HEK293 (cell line): Measurements from ENCODE around the gene TMEM141.
"Not testable (repeated sequence)": the region's sequence is repeated elsewhere in the genome, so short reads cannot be mapped to it uniquely, and the experiment has no call there.

Experiments used
- CTCF ChIA-PET: fragments of 350-600 bp; formaldehyde crosslinking; extraction: SDS; loops from one replicate; lab custom pipeline; 2021; ENCODE audit warnings: antibody characterized with exemption; lab: Yijun Ruan, JAX
- POLR2A ChIA-PET: fragments of 300-600 bp; formaldehyde crosslinking; extraction: SDS; loops from one replicate; lab custom pipeline; 2020; ENCODE audit warnings: antibody characterized with exemption, inconsistent platforms; lab: Yijun Ruan, JAX
- H3K27ac ChIP-seq: fragments of 200-500 bp; sonication (Bioruptor generic); 2 replicates; pipeline ENCODE4 v1.5.1; 2014; ENCODE audit warnings: low read depth, low read length, control low read depth, inconsistent platforms; ENCODE audit errors: extremely low read depth
- H3K36me3 ChIP-seq, 2 experiments: fragments of 200-500 bp in 1 of 2; sonication (Bioruptor generic) in 1 of 2; 1 replicate in 1 of 2; 2 replicates in 1 of 2; pipeline ENCODE4 v1.5.1; 2014 to 2017; ENCODE audit warnings: inconsistent platforms in 2 of 2, low read length in 2 of 2; ENCODE audit not compliant: control insufficient read depth in 2 of 2, insufficient read depth in 1 of 2
- H3K4me1 ChIP-seq: fragments of 200-500 bp; sonication (Bioruptor generic); 2 replicates; pipeline ENCODE4 v1.5.1; 2014; ENCODE audit warnings: mild to moderate bottlenecking, low read length, inconsistent platforms; ENCODE audit not compliant: control insufficient read depth, insufficient read depth
- H3K4me3 ChIP-seq: 2 replicates; pipeline ENCODE4 v1.5.1; 2011; ENCODE audit warnings: low read depth, mild to moderate bottlenecking, control low read depth, low read length, moderate library complexity
- H3K9me3 ChIP-seq: fragments of 200-500 bp; sonication (Bioruptor generic); 2 replicates; pipeline ENCODE4 v1.5.1; 2014; ENCODE audit warnings: low read depth, low read length, inconsistent platforms; ENCODE audit not compliant: control insufficient read depth, insufficient read depth
- EGR2 ChIP-seq: fragments of 450-650 bp; formaldehyde crosslinking; IDR thresholded peaks from 2 replicates; pipeline ENCODE4 v1.5.1; 2016; ENCODE audit warnings: low read depth, missing biosample characterization, missing genetic modification characterization
- KLF1 ChIP-seq: fragments of 450-650 bp; formaldehyde crosslinking; IDR thresholded peaks from 2 replicates; pipeline ENCODE4 v1.5.1; 2016; ENCODE audit warnings: missing biosample characterization, missing genetic modification characterization
- KLF9 ChIP-seq: fragments of 450-650 bp; formaldehyde crosslinking; IDR thresholded peaks from 2 replicates; pipeline ENCODE4 v1.5.1; 2016; ENCODE audit warnings: missing biosample characterization, missing genetic modification characterization, low read depth
- MZF1 ChIP-seq: fragments of 450-650 bp; formaldehyde crosslinking; IDR thresholded peaks from 2 replicates; pipeline ENCODE4 v1.5.1; 2017; ENCODE audit warnings: missing biosample characterization, missing genetic modification characterization, borderline replicate concordance
- PRDM10 ChIP-seq: fragments of 450-650 bp; formaldehyde crosslinking; IDR thresholded peaks from 2 replicates; pipeline ENCODE4 v1.5.1; 2016; ENCODE audit warnings: missing biosample characterization, missing genetic modification characterization
- PRDM2 ChIP-seq: fragments of 450-650 bp; formaldehyde crosslinking; IDR thresholded peaks from 2 replicates; pipeline ENCODE4 v1.5.1; 2016; ENCODE audit warnings: missing biosample characterization, missing genetic modification characterization, borderline replicate concordance
- SP3 ChIP-seq: fragments of 450-650 bp; formaldehyde crosslinking; IDR thresholded peaks from 2 replicates; pipeline ENCODE4 v1.5.1; 2016; ENCODE audit warnings: missing biosample characterization, missing genetic modification characterization
- SP7 ChIP-seq: fragments of 450-650 bp; formaldehyde crosslinking; IDR thresholded peaks from 2 replicates; pipeline ENCODE4 v1.5.1; 2016; ENCODE audit warnings: missing biosample characterization, missing genetic modification characterization
- ZBTB10 ChIP-seq: fragments of 450-650 bp; formaldehyde crosslinking; IDR thresholded peaks from 2 replicates; pipeline ENCODE4 v1.5.1; 2016; ENCODE audit warnings: missing biosample characterization, missing genetic modification characterization
- ZBTB17 ChIP-seq: fragments of 450-650 bp; formaldehyde crosslinking; IDR thresholded peaks from 2 replicates; pipeline ENCODE4 v1.5.1; 2016; ENCODE audit warnings: missing biosample characterization, missing genetic modification characterization
- ZBTB20 ChIP-seq: fragments of 450-650 bp; formaldehyde crosslinking; IDR thresholded peaks from 2 replicates; pipeline ENCODE4 v1.5.1; 2016; ENCODE audit warnings: missing biosample characterization, missing genetic modification characterization
- ZBTB48 ChIP-seq: fragments of 450-650 bp; formaldehyde crosslinking; IDR thresholded peaks from 2 replicates; pipeline ENCODE4 v1.5.1; 2016; ENCODE audit warnings: missing biosample characterization, missing genetic modification characterization
- ZEB2 ChIP-seq: fragments of 450-650 bp; formaldehyde crosslinking; IDR thresholded peaks from 2 replicates; pipeline ENCODE4 v1.5.1; 2016; ENCODE audit warnings: missing biosample characterization, missing genetic modification characterization
- ZFHX2 ChIP-seq: fragments of 450-650 bp; formaldehyde crosslinking; conservative IDR thresholded peaks from 2 replicates; pipeline ENCODE4 v1.5.1; 2016; ENCODE audit warnings: missing biosample characterization, missing genetic modification characterization
- ZNF2 ChIP-seq: fragments of 450-650 bp; formaldehyde crosslinking; IDR thresholded peaks from 2 replicates; pipeline ENCODE4 v1.5.1; 2016; ENCODE audit warnings: missing biosample characterization, missing genetic modification characterization
- ZNF394 ChIP-seq: fragments of 450-650 bp; formaldehyde crosslinking; IDR thresholded peaks from 2 replicates; pipeline ENCODE4 v1.5.1; 2016; ENCODE audit warnings: missing biosample characterization, missing genetic modification characterization, mild to moderate bottlenecking, moderate library complexity, borderline replicate concordance
- ZNF600 ChIP-seq: fragments of 450-650 bp; formaldehyde crosslinking; IDR thresholded peaks from 2 replicates; pipeline ENCODE4 v1.5.1; 2016; ENCODE audit warnings: missing biosample characterization, missing genetic modification characterization

TMEM141 gene

GRCh38 chr9:136841646-136842379 lies 50.7 kb downstream of the TMEM141 start (continued):
- TF ChIP-seq PRDM10 (tag by site-specific recombination), result peak; percentile 85

GRCh38 chr9:136842380-136842948 lies 51.3 kb downstream of the TMEM141 start, which contains the start of gene AJM1:
AJM1 (plus strand) TSS chr9:136842478; CDS start chr9:136844415, 1,937 bp downstream.
- ChIA-PET CTCF (interaction anchor here (0.6 to 3.6 kb wide), 40 partner anchors 9 to 1405 kb away, joined by 3 to 27 read pairs (median 4); partner anchors contain the start of genes C8G, LCN15, MAMDC4 and TMEM141), POLR2A (interaction anchor here (0.6 to 3.7 kb wide), 11 partner anchors 16 to 381 kb away, joined by 3 to 17 read pairs (median 3); partner anchors contain the start of genes CLIC3, RABL6 and TRAF2)
- Histone ChIP-seq H3K4me3 (peak within 1 kb of the TSS; percentile 33), H3K27ac (peak within 1 kb of the TSS; percentile 3; the same call in 1 of the 2 replicates), H3K36me3 (peaks cover 0 to 31% of the 10 kb centered on the region in 2 experiments; a peak in 1 of 3 replicates)
- not testable (repeated sequence) for H3K9me3 ChIP-seq, H3K4me1 ChIP-seq
- TF ChIP-seq PRDM10 (tag by site-specific recombination) (peak; percentile 31), MZF1 (tag by site-specific recombination) (0 out of 2 replicates have a peak, but pooled peaks have one; percentile 32), SP7 (tag by site-specific recombination) (peak; percentile 38), KLF9 (tag by site-specific recombination) (peak; percentile 62), SP3 (peak; percentile 36; the same call in 1 of the 2 replicates), ZBTB10 (tag by site-specific recombination) (0 out of 2 replicates have a peak, but pooled peaks have one; percentile 77), ZNF394 (tag by site-specific recombination) (peak; percentile 65), PRDM2 (tag by site-specific recombination) (0 out of 2 replicates have a peak, but pooled peaks have one; percentile 19), ZBTB20 (tag by site-specific recombination) (peak; percentile 58; the same call in 1 of the 2 replicates), KLF1 (tag by site-specific recombination) (peak; percentile 86), ZBTB48 (tag by site-specific recombination) (peak; percentile 89), ZNF600 (tag by site-specific recombination) (peak; percentile 83), ZFHX2 (tag by site-specific recombination) (peak; percentile 41; the same call in 1 of the 2 replicates), ZNF2 (tag by site-specific recombination) (peak; percentile 73; the same call in 1 of the 2 replicates), ZEB2 (tag by site-specific recombination) (peak; percentile 81; the same call in 1 of the 2 replicates), ZBTB17 (tag by site-specific recombination) (peak; percentile 80), EGR2 (tag by site-specific recombination) (peak; percentile 37; the same call in 1 of the 2 replicates)
